HepG2 (cell line): Measurements from ENCODE around the gene INSRR. TPM values are rescaled to one million over a fixed set of nuclear protein-coding genes. Genes with fewer than 3 reads are reported as not detected.

Source experiments
- GATA4 ChIP-seq: sonication (generic); IDR thresholded peaks from 2 replicates; pipeline ENCODE4 v1.6.1; 2016; ENCODE audit warnings: antibody characterized with exemption, low read depth, borderline replicate concordance
- HES4 ChIP-seq: sonication (generic); formaldehyde crosslinking; IDR thresholded peaks from 2 replicates; pipeline ENCODE4 v1.9.0; 2021; ENCODE audit warnings: mild to moderate bottlenecking, missing genetic modification reagents, borderline replicate concordance
- NR3C1 ChIP-seq: sonication (generic); formaldehyde crosslinking; IDR thresholded peaks from 2 replicates; pipeline ENCODE4 v1.4.0; 2020; ENCODE audit warnings: missing genetic modification reagents
- RBM22 ChIP-seq: fragments of 200-400 bp; formaldehyde crosslinking; optimal IDR thresholded peaks from 2 replicates; pipeline ENCODE3; 2017; ENCODE audit warnings: mild to moderate bottlenecking, low read length, moderate library complexity
- ZKSCAN5 ChIP-seq: sonication (generic); formaldehyde crosslinking; IDR thresholded peaks from 2 replicates; pipeline ENCODE4 v1.5.1; 2020; ENCODE audit warnings: mild to moderate bottlenecking, missing genetic modification reagents
- ZNF572 ChIP-seq: sonication (generic); formaldehyde crosslinking; IDR thresholded peaks from 2 replicates; pipeline ENCODE4 v1.5.1; 2020; ENCODE audit warnings: mild to moderate bottlenecking, missing genetic modification reagents
- ZNF577 ChIP-seq: sonication (generic); formaldehyde crosslinking; IDR thresholded peaks from 2 replicates; pipeline ENCODE4 v1.4.0; 2020; ENCODE audit warnings: mild to moderate bottlenecking, low read depth, missing genetic modification reagents, borderline replicate concordance
- polyA plus RNA-seq, 8 experiments: library from polyadenylated mRNA; depleted of rRNA in 3 of 8; stranded (reverse) in 7 of 8; unstranded in 1 of 8; fragments of >200 nt; fragmentation: Illumina TruSeq in 4 of 8; extraction: Trizol in 4 of 8; gene quantifications; 2 replicates each; pipeline versions ENCODE4 v1.2.1 to v1.2.3, GENCODE V29; 2011 to 2016; ENCODE audit warnings: low read depth in 4 of 8, missing spikeins in 1 of 8, mixed read lengths in 1 of 8; ENCODE audit not compliant: insufficient read depth in 1 of 8
- total RNA-seq, 5 experiments: library from RNA; depleted of rRNA; stranded (reverse); fragments of >200 nt; fragmentation: Illumina TruSeq; extraction: Trizol; gene quantifications; 2 replicates each; pipeline ENCODE4 v1.2.3, GENCODE V29; 2016; ENCODE audit warnings: low read depth in 1 of 5
- TF ChIP-seq, protein P1 (sequence below): sonication (generic); formaldehyde crosslinking; IDR thresholded peaks from 2 replicates; pipeline ENCODE4 v1.4.0; 2020; ENCODE audit warnings: missing genetic modification reagents
- TF ChIP-seq, protein P2 (sequence below): sonication (generic); formaldehyde crosslinking; IDR thresholded peaks from 2 replicates; pipeline ENCODE4 v1.4.0; 2020; ENCODE audit warnings: missing genetic modification reagents
- TF ChIP-seq, protein P3 (sequence below): sonication (generic); formaldehyde crosslinking; IDR thresholded peaks from 2 replicates; pipeline ENCODE4 v1.5.0; 2020; ENCODE audit warnings: mild to moderate bottlenecking, missing genetic modification reagents
- TF ChIP-seq, protein P4 (sequence below): sonication (generic); formaldehyde crosslinking; IDR thresholded peaks from 2 replicates; pipeline ENCODE4 v1.4.0; 2020; ENCODE audit warnings: mild to moderate bottlenecking, low read depth, missing genetic modification reagents
- TF ChIP-seq, protein P5 (sequence below): sonication (generic); formaldehyde crosslinking; IDR thresholded peaks from 2 replicates; pipeline ENCODE4 v1.4.0; 2020; ENCODE audit warnings: missing genetic modification reagents

INSRR gene
- total and polyA plus RNA-seq, 2 of the 13 experiments (the other 11 are each of a cell fraction or from before 2014, with no cell fraction given): not detected

DNA sequence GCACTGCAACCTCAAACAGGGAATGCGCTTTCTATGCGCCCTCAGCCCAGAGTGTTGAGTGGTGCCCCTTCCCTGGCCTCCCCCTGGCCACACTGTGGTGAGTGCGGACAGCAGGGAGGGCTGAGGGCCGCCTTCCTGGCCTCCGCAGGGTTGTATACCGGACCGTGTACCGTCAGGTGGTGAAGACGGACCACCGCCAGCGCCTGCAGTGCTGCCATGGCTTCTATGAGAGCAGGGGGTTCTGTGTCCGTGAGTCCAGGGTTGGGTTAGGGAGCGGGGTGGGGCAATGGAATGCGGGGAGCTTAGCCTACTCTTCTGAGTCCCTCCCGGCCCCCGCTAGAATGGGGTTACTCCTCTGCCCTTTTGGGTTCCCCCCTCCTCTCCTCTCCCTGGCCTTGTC, 46.3 kb upstream of the INSRR start (continued):
- TF ChIP-seq, protein P1, sequence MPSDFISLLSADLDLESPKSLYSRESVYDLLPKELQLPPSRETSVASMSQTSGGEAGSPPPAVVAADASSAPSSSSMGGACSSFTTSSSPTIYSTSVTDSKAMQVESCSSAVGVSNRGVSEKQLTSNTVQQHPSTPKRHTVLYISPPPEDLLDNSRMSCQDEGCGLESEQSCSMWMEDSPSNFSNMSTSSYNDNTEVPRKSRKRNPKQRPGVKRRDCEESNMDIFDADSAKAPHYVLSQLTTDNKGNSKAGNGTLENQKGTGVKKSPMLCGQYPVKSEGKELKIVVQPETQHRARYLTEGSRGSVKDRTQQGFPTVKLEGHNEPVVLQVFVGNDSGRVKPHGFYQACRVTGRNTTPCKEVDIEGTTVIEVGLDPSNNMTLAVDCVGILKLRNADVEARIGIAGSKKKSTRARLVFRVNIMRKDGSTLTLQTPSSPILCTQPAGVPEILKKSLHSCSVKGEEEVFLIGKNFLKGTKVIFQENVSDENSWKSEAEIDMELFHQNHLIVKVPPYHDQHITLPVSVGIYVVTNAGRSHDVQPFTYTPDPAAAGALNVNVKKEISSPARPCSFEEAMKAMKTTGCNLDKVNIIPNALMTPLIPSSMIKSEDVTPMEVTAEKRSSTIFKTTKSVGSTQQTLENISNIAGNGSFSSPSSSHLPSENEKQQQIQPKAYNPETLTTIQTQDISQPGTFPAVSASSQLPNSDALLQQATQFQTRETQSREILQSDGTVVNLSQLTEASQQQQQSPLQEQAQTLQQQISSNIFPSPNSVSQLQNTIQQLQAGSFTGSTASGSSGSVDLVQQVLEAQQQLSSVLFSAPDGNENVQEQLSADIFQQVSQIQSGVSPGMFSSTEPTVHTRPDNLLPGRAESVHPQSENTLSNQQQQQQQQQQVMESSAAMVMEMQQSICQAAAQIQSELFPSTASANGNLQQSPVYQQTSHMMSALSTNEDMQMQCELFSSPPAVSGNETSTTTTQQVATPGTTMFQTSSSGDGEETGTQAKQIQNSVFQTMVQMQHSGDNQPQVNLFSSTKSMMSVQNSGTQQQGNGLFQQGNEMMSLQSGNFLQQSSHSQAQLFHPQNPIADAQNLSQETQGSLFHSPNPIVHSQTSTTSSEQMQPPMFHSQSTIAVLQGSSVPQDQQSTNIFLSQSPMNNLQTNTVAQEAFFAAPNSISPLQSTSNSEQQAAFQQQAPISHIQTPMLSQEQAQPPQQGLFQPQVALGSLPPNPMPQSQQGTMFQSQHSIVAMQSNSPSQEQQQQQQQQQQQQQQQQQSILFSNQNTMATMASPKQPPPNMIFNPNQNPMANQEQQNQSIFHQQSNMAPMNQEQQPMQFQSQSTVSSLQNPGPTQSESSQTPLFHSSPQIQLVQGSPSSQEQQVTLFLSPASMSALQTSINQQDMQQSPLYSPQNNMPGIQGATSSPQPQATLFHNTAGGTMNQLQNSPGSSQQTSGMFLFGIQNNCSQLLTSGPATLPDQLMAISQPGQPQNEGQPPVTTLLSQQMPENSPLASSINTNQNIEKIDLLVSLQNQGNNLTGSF: no peak
- TF ChIP-seq ZNF577 (no peak), GATA4 (no peak), ZKSCAN5 (CRISPR knock-in tag) (no peak), ZNF572 (no peak), RBM22 (no peak), NR3C1 (CRISPR knock-in tag) (no peak), HES4 (no peak)
- TF ChIP-seq, protein P2, sequence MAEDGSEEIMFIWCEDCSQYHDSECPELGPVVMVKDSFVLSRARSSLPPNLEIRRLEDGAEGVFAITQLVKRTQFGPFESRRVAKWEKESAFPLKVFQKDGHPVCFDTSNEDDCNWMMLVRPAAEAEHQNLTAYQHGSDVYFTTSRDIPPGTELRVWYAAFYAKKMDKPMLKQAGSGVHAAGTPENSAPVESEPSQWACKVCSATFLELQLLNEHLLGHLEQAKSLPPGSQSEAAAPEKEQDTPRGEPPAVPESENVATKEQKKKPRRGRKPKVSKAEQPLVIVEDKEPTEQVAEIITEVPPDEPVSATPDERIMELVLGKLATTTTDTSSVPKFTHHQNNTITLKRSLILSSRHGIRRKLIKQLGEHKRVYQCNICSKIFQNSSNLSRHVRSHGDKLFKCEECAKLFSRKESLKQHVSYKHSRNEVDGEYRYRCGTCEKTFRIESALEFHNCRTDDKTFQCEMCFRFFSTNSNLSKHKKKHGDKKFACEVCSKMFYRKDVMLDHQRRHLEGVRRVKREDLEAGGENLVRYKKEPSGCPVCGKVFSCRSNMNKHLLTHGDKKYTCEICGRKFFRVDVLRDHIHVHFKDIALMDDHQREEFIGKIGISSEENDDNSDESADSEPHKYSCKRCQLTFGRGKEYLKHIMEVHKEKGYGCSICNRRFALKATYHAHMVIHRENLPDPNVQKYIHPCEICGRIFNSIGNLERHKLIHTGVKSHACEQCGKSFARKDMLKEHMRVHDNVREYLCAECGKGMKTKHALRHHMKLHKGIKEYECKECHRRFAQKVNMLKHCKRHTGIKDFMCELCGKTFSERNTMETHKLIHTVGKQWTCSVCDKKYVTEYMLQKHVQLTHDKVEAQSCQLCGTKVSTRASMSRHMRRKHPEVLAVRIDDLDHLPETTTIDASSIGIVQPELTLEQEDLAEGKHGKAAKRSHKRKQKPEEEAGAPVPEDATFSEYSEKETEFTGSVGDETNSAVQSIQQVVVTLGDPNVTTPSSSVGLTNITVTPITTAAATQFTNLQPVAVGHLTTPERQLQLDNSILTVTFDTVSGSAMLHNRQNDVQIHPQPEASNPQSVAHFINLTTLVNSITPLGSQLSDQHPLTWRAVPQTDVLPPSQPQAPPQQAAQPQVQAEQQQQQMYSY: no peak
- TF ChIP-seq, protein P3, sequence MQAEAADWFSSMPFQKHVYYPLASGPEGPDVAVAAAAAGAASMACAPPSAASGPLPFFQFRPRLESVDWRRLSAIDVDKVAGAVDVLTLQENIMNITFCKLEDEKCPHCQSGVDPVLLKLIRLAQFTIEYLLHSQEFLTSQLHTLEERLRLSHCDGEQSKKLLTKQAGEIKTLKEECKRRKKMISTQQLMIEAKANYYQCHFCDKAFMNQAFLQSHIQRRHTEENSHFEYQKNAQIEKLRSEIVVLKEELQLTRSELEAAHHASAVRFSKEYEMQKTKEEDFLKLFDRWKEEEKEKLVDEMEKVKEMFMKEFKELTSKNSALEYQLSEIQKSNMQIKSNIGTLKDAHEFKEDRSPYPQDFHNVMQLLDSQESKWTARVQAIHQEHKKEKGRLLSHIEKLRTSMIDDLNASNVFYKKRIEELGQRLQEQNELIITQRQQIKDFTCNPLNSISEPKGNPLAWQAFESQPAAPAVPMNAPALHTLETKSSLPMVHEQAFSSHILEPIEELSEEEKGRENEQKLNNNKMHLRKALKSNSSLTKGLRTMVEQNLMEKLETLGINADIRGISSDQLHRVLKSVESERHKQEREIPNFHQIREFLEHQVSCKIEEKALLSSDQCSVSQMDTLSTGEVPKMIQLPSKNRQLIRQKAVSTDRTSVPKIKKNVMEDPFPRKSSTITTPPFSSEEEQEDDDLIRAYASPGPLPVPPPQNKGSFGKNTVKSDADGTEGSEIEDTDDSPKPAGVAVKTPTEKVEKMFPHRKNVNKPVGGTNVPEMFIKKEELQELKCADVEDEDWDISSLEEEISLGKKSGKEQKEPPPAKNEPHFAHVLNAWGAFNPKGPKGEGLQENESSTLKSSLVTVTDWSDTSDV (CRISPR knock-in tag): no peak
- TF ChIP-seq, protein P4, sequence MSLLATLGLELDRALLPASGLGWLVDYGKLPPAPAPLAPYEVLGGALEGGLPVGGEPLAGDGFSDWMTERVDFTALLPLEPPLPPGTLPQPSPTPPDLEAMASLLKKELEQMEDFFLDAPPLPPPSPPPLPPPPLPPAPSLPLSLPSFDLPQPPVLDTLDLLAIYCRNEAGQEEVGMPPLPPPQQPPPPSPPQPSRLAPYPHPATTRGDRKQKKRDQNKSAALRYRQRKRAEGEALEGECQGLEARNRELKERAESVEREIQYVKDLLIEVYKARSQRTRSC (CRISPR knock-in tag): no peak
- TF ChIP-seq, protein P5, sequence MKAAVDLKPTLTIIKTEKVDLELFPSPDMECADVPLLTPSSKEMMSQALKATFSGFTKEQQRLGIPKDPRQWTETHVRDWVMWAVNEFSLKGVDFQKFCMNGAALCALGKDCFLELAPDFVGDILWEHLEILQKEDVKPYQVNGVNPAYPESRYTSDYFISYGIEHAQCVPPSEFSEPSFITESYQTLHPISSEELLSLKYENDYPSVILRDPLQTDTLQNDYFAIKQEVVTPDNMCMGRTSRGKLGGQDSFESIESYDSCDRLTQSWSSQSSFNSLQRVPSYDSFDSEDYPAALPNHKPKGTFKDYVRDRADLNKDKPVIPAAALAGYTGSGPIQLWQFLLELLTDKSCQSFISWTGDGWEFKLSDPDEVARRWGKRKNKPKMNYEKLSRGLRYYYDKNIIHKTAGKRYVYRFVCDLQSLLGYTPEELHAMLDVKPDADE: no peak
